GM12892 (cell line): ENCODE data around the gene ATP8A1.

Source experiments
- POLR2A ChIP-seq: IDR thresholded peaks from 2 replicates; pipeline ENCODE4 v1.6.1; 2011; ENCODE audit warnings: low read depth, low read length, control low read depth
- POLR2AphosphoS5 ChIP-seq: IDR thresholded peaks from 2 replicates; pipeline ENCODE4 v1.6.1; 2011; ENCODE audit warnings: low read depth, low read length, control low read depth
- TAF1 ChIP-seq: IDR thresholded peaks from 2 replicates; pipeline ENCODE4 v1.6.1; 2011; ENCODE audit warnings: low read depth, mild to moderate bottlenecking, control low read depth, low read length, borderline replicate concordance

DNA sequence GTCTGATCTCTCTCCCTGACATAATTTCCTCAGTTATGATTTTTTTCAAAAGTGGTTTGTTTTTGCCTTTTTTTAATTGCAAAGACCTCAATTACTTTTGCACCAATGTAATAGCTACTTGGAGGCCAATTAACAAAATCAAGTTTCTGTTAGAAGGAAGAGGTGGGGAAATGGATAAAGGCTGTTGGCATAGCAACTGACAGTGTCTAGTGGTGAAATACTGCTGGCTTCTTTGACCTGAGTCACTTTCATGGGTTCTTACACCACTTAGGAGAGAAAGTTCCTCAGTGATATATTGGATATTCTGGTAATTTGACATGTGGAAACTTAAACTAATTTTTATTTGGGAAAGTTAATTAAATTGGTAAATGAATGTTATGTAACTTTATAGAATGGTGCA, 26.5 kb upstream of the ATP8A1 start:
- TF ChIP-seq POLR2A (no peak), POLR2AphosphoS5 (no peak), TAF1 (no peak)
